Psoas muscle (tissue), 8 donors: ENCODE data around the gene MTMR3. TPM values are rescaled to one million over a fixed set of nuclear protein-coding genes. Genes with fewer than 3 reads are reported as not detected.

Experiments
- ATAC-seq, 4 donors: fragments of 200-7000 bp; cut with Tn5 transposase; one replicate each; pipeline ENCODE4 v1.9.1; 2020; ENCODE audit warnings: moderate library complexity in 3 of 4, mild to moderate bottlenecking in 2 of 4
- DNase-seq, 2 donors: peaks; one replicate each; pipeline ENCODE4 v3.0.0-alpha.2; 2020
- H3K27ac ChIP-seq: fragments of 200-600 bp; one replicate; pipeline ENCODE4 v1.8.0; 2022
- H3K27me3 ChIP-seq, 3 donors: fragments of 200-600 bp in 1 of 3; one replicate each; pipeline versions ENCODE4 v1.6.1 to v1.8.0; 2013 to 2022; ENCODE audit warnings: low read length in 2 of 3, mild to moderate bottlenecking in 2 of 3, moderate library complexity in 1 of 3; ENCODE audit not compliant: insufficient read depth in 3 of 3
- H3K36me3 ChIP-seq, 2 donors: fragments of 200-600 bp in 1 of 2; one replicate each; pipeline versions ENCODE4 v1.6.1 to v1.8.0; 2013 to 2022; ENCODE audit warnings: low read depth in 1 of 2, mild to moderate bottlenecking in 1 of 2, moderate library complexity in 1 of 2; ENCODE audit not compliant: insufficient read depth in 1 of 2
- H3K4me1 ChIP-seq: fragments of 200-600 bp; one replicate; pipeline ENCODE4 v1.8.0; 2022
- H3K4me3 ChIP-seq: fragments of 200-600 bp; one replicate; pipeline ENCODE4 v1.8.0; 2022; ENCODE audit warnings: mild to moderate bottlenecking
- H3K9me3 ChIP-seq: fragments of 200-600 bp; one replicate; pipeline ENCODE4 v1.8.0; 2022
- CTCF ChIP-seq: fragments of 200-600 bp; IDR thresholded peaks from one replicate; pipeline ENCODE4 v1.8.0; 2022; ENCODE audit warnings: antibody characterized with exemption
- WGBS, 3 donors: extraction: QIAGEN DNeasy Blood & Tissue Kit; methylation state at CpG; one replicate each; pipeline versions ENCODE4 v1.1.6 to v1.1.7; 2013; 5-methylcytosine and 5-hydroxymethylcytosine counted together
- intact Hi-C, 2 donors: fragments of 100-400 bp; cut with DNase I; formaldehyde crosslinking; loops; one replicate each; pipeline versions ENCODE4 v1.11.0 to v1.14.2; 2022
- polyA plus RNA-seq, 3 donors: library from polyadenylated mRNA; stranded (reverse); fragments of 200-250 nt; gene quantifications; one replicate each; pipeline ENCODE4 v1.2.3, GENCODE V29; 2013
- total RNA-seq, 4 donors: library from RNA; stranded (reverse); fragmentation: NEBNext Ultra II Directional in 2 of 4; extraction: Animal tissue kit (Norgen Biotek cat#: 25700) in 2 of 4; gene quantifications; one replicate each; pipeline versions ENCODE4 v1.2.1 to v1.2.4, GENCODE V29; 2021 to 2023
- donor health status: healthy with polysubstance abuse.
- donor health status: DM: no; HTN: no; CAD: no; lungs with moderate emphysema.
- donor health status: Bipolar disorder and iron deficiency.
- donor health status: healthy.
- donor health status: DM: yes; HTN: yes; CAD: no.
- donor health status: DM: no; HTN: no; CAD: no.
- donor health status: DM: no; HTN: no; CAD: no.
- donor health status: DM: yes; HTN: yes; CAD: no.

Gene MTMR3
- total and polyA plus RNA-seq, 7 donors: 7.8 to 37.9 (median 31.8) TPM

- H3K27ac ChIP-seq: no peak overlapping the region
- no peaks in the 10 kb centered on the region for H3K9me3 ChIP-seq
- intact Hi-C loops: no loop called here
- H3K36me3 ChIP-seq: peaks cover 0 to 57% of the 10 kb centered on the region in 2 donors
- ATAC-seq: no peak
- no peaks in the 10 kb centered on the region for H3K27me3 ChIP-seq
- H3K4me3 ChIP-seq: no peak overlapping the region
- TF ChIP-seq CTCF: no peak
- peaks cover 31% of the 10 kb centered on the region for H3K4me1 ChIP-seq
- no peak for DNase-seq
Observed at GRCh38 chr22:29997107-29997506, 114.1 kb downstream of the MTMR3 start.

- TF ChIP-seq CTCF: no peak
- H3K36me3 ChIP-seq: peaks cover 0 to 57% of the 10 kb centered on the region in 2 donors
- no peaks in the 10 kb centered on the region for H3K27me3 ChIP-seq
- ATAC-seq: no peak
- intact Hi-C loops: no loop called here
- no peak overlapping the region for H3K4me3 ChIP-seq
- H3K4me1 ChIP-seq: peaks cover 31% of the 10 kb centered on the region
- H3K27ac ChIP-seq: no peak overlapping the region
- H3K9me3 ChIP-seq: no peaks in the 10 kb centered on the region
- DNase-seq: no peak
- 72 to 80% (median 79%) methylated on average over 2 of the region's 2 CpGs for WGBS, 3 donors
Observed at GRCh38 chr22:29997516-29997915, 114.5 kb downstream of the MTMR3 start.

- 54 to 58% (median 58%) methylated on average over 4 of the region's 4 CpGs for WGBS, 3 donors
- ATAC-seq: no peak
- no peaks in the 10 kb centered on the region for H3K27me3 ChIP-seq
- intact Hi-C loops: no loop called here
- peaks cover 0 to 57% of the 10 kb centered on the region in 2 donors for H3K36me3 ChIP-seq
- peaks cover 31% of the 10 kb centered on the region for H3K4me1 ChIP-seq
- H3K4me3 ChIP-seq: no peak overlapping the region
- H3K27ac ChIP-seq: no peak overlapping the region
- no peak for DNase-seq
- TF ChIP-seq CTCF: no peak
- no peaks in the 10 kb centered on the region for H3K9me3 ChIP-seq
Observed at GRCh38 chr22:29998627-29999384, 115.8 kb downstream of the MTMR3 start.

- peaks cover 0 to 60% of the 10 kb centered on the region in 2 donors for H3K36me3 ChIP-seq
- 93 to 96% (median 96%) methylated on average over 2 of the region's 2 CpGs for WGBS, 3 donors
- no peak overlapping the region for H3K4me3 ChIP-seq
- TF ChIP-seq CTCF: no peak
- H3K4me1 ChIP-seq: peaks cover 27% of the 10 kb centered on the region
- no peaks in the 10 kb centered on the region for H3K9me3 ChIP-seq
- H3K27me3 ChIP-seq: no peaks in the 10 kb centered on the region
- no peak for DNase-seq
- no peak for ATAC-seq
- H3K27ac ChIP-seq: no peak overlapping the region
- intact Hi-C loops: loop anchor here (5.0 to 10.0 kb wide), 3 partner anchors 166 to 308 kb away; partner anchors contain the start of gene ASCC2 (in 1 of the 2)
Observed at GRCh38 chr22:30000566-30000965, 117.6 kb downstream of the MTMR3 start.
